ENCODE measurements around the gene C9orf78. TPM values are rescaled to one million over a fixed set of nuclear protein-coding genes. Genes with fewer than 3 reads are reported as not detected.

Gene C9orf78
- total RNA-seq, 1 experiment from 2014 or later, result 37.5 TPM

DNA sequence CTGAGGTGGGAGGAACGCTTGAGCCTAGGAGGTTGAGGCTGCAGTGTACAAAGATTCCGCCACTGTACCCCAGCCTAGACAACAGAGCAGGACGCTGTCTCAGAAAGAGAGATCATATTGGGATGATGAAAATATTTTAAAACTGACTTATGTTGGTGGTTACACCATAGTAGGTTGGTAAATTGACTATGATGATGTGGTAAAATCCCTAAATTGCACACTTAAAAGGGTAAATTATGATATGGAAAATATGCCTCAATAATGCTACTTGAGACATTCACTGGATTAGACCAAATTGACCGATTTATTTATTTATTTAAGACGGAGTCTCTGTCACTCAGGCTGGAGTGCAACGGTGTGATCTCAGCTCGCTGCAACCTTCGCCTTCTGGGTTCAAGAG, 53.9 kb downstream of the C9orf78 start:
- Histone ChIP-seq H3K27me3 (ENCODE audit: insufficient read depth, low read length) (no peaks in the 10 kb centered on the region), H3K9ac (ENCODE audit: extremely low read depth, insufficient read length, low read length) (no peak overlapping the region), H3K4me2 (ENCODE audit: insufficient read depth, insufficient read length, low read length) (no peak overlapping the region), H2BK5ac (ENCODE audit: insufficient read length, low read length) (no peak overlapping the region), H3K27ac (ENCODE audit: insufficient read length, low read depth, low read length) (no peak overlapping the region), H4K5ac (ENCODE audit: insufficient read length, low read depth, low read length) (no peak overlapping the region), H3K18ac (ENCODE audit: insufficient read length, low read depth, low read length) (no peak overlapping the region), H3K4me1 (ENCODE audit: insufficient read depth, low read length) (no peaks in the 10 kb centered on the region), H2BK20ac (ENCODE audit: low read depth, low read length, poor library complexity, severe bottlenecking) (no peak overlapping the region), H3K23me2 (ENCODE audit: insufficient read length, low read depth, low read length, poor library complexity, severe bottlenecking) (no peaks in the 10 kb centered on the region), H4K91ac (ENCODE audit: insufficient read length, low read depth, low read length) (no peak overlapping the region), H3T11ph (ENCODE audit: low read length) (no peak overlapping the region), H2AK5ac (ENCODE audit: insufficient read length, low read length) (no peak overlapping the region), H3K79me1 (ENCODE audit: insufficient read depth, low read depth, low read length, poor library complexity, severe bottlenecking) (no peaks in the 10 kb centered on the region), H3K79me2 (ENCODE audit: insufficient read depth, low read length) (no peaks in the 10 kb centered on the region), H2BK12ac (ENCODE audit: insufficient read length, low read depth, low read length) (no peak overlapping the region), H3K9me3 (ENCODE audit: control insufficient read depth, low read depth, low read length) (no peaks in the 10 kb centered on the region), H3K14ac (ENCODE audit: insufficient read depth, low read length) (no peak overlapping the region), H2BK120ac (ENCODE audit: low read depth, low read length, poor library complexity, severe bottlenecking) (no peak overlapping the region), H2BK15ac (ENCODE audit: low read depth, low read length) (no peak overlapping the region), H2AFZ (ENCODE audit: low read length) (no peak overlapping the region), H4K8ac (replicated peaks; ENCODE audit: insufficient read length, low read depth, low read length) (no peak overlapping the region), H3K4ac (ENCODE audit: low read depth, low read length) (no peak overlapping the region), H3K56ac (ENCODE audit: insufficient read length, low read depth, low read length) (no peak overlapping the region), H4K20me1 (ENCODE audit: control insufficient read depth, insufficient read depth, insufficient read length) (no peaks in the 10 kb centered on the region), H3K23ac (ENCODE audit: insufficient read length, low read depth, low read length) (no peak overlapping the region)
- peaks cover 11% of the 10 kb centered on the region for H3K27me3 Mint-ChIP-seq (ENCODE audit: low read depth)
- H3K27ac Mint-ChIP-seq, result no peak overlapping the region
- TF ChIP-seq, protein P1, sequence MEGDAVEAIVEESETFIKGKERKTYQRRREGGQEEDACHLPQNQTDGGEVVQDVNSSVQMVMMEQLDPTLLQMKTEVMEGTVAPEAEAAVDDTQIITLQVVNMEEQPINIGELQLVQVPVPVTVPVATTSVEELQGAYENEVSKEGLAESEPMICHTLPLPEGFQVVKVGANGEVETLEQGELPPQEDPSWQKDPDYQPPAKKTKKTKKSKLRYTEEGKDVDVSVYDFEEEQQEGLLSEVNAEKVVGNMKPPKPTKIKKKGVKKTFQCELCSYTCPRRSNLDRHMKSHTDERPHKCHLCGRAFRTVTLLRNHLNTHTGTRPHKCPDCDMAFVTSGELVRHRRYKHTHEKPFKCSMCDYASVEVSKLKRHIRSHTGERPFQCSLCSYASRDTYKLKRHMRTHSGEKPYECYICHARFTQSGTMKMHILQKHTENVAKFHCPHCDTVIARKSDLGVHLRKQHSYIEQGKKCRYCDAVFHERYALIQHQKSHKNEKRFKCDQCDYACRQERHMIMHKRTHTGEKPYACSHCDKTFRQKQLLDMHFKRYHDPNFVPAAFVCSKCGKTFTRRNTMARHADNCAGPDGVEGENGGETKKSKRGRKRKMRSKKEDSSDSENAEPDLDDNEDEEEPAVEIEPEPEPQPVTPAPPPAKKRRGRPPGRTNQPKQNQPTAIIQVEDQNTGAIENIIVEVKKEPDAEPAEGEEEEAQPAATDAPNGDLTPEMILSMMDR (conservative IDR thresholded peaks at IDR 0.05), result no peak
- H3K4me3 Mint-ChIP-seq, result no peak overlapping the region
- peaks cover 12 to 15% of the 10 kb centered on the region in 2 experiments for H3K4me1 Mint-ChIP-seq
- no peaks in the 10 kb centered on the region for H3K36me3 Mint-ChIP-seq (ENCODE audit: insufficient read depth in 1 of 3, low read depth in 3 of 3)
- WGBS (ENCODE audit: extremely low coverage, insufficient read length, low lambda C conversion rate), result no CpG with 5 or more reads among the region's 8 CpGs
- H3K9me3 Mint-ChIP-seq, result no peaks in the 10 kb centered on the region; a peak in 1 of 5 replicates
- DNase-seq, result no peak
